Measurements from ENCODE around the gene TRMT10B. TPM values are rescaled to one million over a fixed set of nuclear protein-coding genes. Genes with fewer than 3 reads are reported as not detected.

The TRMT10B gene
- total RNA-seq, 1 experiment from 2014 or later: 5.7 TPM

DNA sequence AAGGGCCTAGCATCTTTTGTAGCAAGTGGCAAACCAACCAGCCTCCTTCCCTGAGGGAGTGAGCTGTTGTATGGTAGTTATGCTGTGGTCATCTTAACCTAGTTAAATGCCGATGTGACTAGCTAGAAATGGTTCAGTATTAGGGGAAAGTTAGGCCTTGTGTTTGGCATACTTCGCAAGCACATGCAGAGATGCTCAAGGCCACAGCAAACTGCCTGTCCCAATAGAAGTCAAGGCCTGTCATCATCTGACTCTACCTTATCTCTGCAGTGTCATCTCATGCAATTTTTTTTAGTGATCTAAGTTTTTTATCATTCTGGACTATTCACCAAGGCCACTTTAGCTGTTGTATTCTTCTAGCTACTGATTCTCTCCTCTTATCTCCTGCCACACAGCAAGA lies 36.5 kb downstream of the TRMT10B start:
- no peak overlapping the region for H3K18ac ChIP-seq (ENCODE audit: insufficient read length, low read depth, low read length)
- no peak overlapping the region for H3K9ac ChIP-seq (ENCODE audit: extremely low read depth, insufficient read length, low read length)
- no peak overlapping the region for H2AFZ ChIP-seq (ENCODE audit: low read length)
- TF ChIP-seq, protein P1, sequence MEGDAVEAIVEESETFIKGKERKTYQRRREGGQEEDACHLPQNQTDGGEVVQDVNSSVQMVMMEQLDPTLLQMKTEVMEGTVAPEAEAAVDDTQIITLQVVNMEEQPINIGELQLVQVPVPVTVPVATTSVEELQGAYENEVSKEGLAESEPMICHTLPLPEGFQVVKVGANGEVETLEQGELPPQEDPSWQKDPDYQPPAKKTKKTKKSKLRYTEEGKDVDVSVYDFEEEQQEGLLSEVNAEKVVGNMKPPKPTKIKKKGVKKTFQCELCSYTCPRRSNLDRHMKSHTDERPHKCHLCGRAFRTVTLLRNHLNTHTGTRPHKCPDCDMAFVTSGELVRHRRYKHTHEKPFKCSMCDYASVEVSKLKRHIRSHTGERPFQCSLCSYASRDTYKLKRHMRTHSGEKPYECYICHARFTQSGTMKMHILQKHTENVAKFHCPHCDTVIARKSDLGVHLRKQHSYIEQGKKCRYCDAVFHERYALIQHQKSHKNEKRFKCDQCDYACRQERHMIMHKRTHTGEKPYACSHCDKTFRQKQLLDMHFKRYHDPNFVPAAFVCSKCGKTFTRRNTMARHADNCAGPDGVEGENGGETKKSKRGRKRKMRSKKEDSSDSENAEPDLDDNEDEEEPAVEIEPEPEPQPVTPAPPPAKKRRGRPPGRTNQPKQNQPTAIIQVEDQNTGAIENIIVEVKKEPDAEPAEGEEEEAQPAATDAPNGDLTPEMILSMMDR (conservative IDR thresholded peaks at IDR 0.05): no peak
- H2BK12ac ChIP-seq (ENCODE audit: insufficient read length, low read depth, low read length): no peak overlapping the region
- no peaks in the 10 kb centered on the region for H3K23me2 ChIP-seq (ENCODE audit: insufficient read length, low read depth, low read length, poor library complexity, severe bottlenecking)
- WGBS (ENCODE audit: extremely low coverage, insufficient read length, low lambda C conversion rate): no CpG with 5 or more reads among the region's 2 CpGs
- H4K20me1 ChIP-seq (ENCODE audit: control insufficient read depth, insufficient read depth, insufficient read length): no peaks in the 10 kb centered on the region
- no peaks in the 10 kb centered on the region for H3K27me3 ChIP-seq (ENCODE audit: insufficient read depth, low read length)
- no peak overlapping the region for H4K91ac ChIP-seq (ENCODE audit: insufficient read length, low read depth, low read length)
- H3K4me3 Mint-ChIP-seq: no peak overlapping the region; a peak in 1 of 5 replicates
- no peak overlapping the region for H2BK15ac ChIP-seq (ENCODE audit: low read depth, low read length)
- H3K4ac ChIP-seq (ENCODE audit: low read depth, low read length): no peak overlapping the region
- no peak overlapping the region for H3K27ac ChIP-seq (ENCODE audit: insufficient read length, low read depth, low read length)
- H2BK20ac ChIP-seq (ENCODE audit: low read depth, low read length, poor library complexity, severe bottlenecking): no peak overlapping the region
- H2AK5ac ChIP-seq (ENCODE audit: insufficient read length, low read length): no peak overlapping the region
- H2BK5ac ChIP-seq (ENCODE audit: insufficient read length, low read length): no peak overlapping the region
- H3K9me3 ChIP-seq (ENCODE audit: control insufficient read depth, low read depth, low read length): no peaks in the 10 kb centered on the region
- no peak overlapping the region for H3K23ac ChIP-seq (ENCODE audit: insufficient read length, low read depth, low read length)
- H3K4me2 ChIP-seq (ENCODE audit: insufficient read depth, insufficient read length, low read length): no peak overlapping the region
- H3K27ac Mint-ChIP-seq: no peak overlapping the region
- DNase-seq: no peak
- no peak overlapping the region for H4K8ac ChIP-seq (replicated peaks; ENCODE audit: insufficient read length, low read depth, low read length)
- H3K79me1 ChIP-seq (ENCODE audit: insufficient read depth, low read depth, low read length, poor library complexity, severe bottlenecking): no peaks in the 10 kb centered on the region
- no peak overlapping the region for H2BK120ac ChIP-seq (ENCODE audit: low read depth, low read length, poor library complexity, severe bottlenecking)
- no peak overlapping the region for H3K14ac ChIP-seq (ENCODE audit: insufficient read depth, low read length)
- no peaks in the 10 kb centered on the region for H3K79me2 ChIP-seq (ENCODE audit: insufficient read depth, low read length)
- H3K4me1 Mint-ChIP-seq: no peaks in the 10 kb centered on the region
- no peak overlapping the region for H3T11ph ChIP-seq (ENCODE audit: low read length)
- no peak overlapping the region for H4K5ac ChIP-seq (ENCODE audit: insufficient read length, low read depth, low read length)
- H3K27me3 Mint-ChIP-seq (ENCODE audit: low read depth): peaks cover 40% of the 10 kb centered on the region
- no peaks in the 10 kb centered on the region for H3K36me3 Mint-ChIP-seq (ENCODE audit: insufficient read depth in 1 of 3, low read depth in 3 of 3)
- no peaks in the 10 kb centered on the region for H3K9me3 Mint-ChIP-seq
- H3K56ac ChIP-seq (ENCODE audit: insufficient read length, low read depth, low read length): no peak overlapping the region
- no peaks in the 10 kb centered on the region for H3K4me1 ChIP-seq (ENCODE audit: insufficient read depth, low read length)
